HG02981 (cell line): ENCODE data around the gene MORC3.
"Not testable (repeated sequence)": the region's sequence is repeated elsewhere in the genome, so short reads cannot be mapped to it uniquely, and the experiment has no call there.

ENCODE experiments used
- ATAC-seq: cut with Tn5 transposase; IDR thresholded peaks from one replicate; pipeline ENCODE4 v1.9.1; 2021; ENCODE audit warnings: mild to moderate bottlenecking, moderate library complexity; ENCODE audit not compliant: unreplicated experiment

The MORC3 gene, protein sequence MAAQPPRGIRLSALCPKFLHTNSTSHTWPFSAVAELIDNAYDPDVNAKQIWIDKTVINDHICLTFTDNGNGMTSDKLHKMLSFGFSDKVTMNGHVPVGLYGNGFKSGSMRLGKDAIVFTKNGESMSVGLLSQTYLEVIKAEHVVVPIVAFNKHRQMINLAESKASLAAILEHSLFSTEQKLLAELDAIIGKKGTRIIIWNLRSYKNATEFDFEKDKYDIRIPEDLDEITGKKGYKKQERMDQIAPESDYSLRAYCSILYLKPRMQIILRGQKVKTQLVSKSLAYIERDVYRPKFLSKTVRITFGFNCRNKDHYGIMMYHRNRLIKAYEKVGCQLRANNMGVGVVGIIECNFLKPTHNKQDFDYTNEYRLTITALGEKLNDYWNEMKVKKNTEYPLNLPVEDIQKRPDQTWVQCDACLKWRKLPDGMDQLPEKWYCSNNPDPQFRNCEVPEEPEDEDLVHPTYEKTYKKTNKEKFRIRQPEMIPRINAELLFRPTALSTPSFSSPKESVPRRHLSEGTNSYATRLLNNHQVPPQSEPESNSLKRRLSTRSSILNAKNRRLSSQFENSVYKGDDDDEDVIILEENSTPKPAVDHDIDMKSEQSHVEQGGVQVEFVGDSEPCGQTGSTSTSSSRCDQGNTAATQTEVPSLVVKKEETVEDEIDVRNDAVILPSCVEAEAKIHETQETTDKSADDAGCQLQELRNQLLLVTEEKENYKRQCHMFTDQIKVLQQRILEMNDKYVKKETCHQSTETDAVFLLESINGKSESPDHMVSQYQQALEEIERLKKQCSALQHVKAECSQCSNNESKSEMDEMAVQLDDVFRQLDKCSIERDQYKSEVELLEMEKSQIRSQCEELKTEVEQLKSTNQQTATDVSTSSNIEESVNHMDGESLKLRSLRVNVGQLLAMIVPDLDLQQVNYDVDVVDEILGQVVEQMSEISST

DNA sequence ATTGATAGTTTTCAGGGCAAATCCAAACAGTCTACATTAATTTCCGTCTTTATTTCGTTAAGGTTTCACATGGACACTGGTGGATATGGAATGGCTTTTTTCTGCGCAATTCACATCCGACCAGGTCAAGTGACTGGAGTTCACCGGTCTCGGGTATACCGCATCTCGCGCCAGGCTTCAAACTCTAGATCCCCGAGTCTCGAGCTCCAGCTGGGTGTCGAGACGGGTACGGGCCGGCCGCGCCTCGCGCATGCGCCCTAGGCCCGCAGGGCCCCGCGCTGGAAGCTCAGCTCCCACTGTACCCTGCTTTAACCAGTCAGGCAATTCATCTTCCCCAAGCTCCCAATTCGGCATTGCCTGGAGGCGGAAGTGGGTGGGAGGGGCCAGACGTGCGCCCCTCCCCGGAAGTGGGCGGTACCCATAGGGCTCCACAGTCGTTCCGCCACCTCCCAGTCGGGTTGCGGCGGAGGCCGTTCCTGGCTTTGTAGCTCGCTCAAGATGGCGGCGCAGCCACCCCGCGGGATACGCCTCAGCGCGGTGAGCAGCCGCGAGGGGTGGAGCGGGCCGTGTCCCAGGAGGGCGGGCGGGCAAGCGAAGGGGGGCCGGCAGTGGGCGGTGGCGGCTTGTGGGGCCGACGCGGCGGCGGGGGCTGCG is at the start of gene MORC3:
Gene MORC3 (plus strand): TSS at position 431 of the 654 bp plus-strand sequence. CDS start 68 bp downstream, at position 499.
- ATAC-seq, result peak; percentile 84

DNA sequence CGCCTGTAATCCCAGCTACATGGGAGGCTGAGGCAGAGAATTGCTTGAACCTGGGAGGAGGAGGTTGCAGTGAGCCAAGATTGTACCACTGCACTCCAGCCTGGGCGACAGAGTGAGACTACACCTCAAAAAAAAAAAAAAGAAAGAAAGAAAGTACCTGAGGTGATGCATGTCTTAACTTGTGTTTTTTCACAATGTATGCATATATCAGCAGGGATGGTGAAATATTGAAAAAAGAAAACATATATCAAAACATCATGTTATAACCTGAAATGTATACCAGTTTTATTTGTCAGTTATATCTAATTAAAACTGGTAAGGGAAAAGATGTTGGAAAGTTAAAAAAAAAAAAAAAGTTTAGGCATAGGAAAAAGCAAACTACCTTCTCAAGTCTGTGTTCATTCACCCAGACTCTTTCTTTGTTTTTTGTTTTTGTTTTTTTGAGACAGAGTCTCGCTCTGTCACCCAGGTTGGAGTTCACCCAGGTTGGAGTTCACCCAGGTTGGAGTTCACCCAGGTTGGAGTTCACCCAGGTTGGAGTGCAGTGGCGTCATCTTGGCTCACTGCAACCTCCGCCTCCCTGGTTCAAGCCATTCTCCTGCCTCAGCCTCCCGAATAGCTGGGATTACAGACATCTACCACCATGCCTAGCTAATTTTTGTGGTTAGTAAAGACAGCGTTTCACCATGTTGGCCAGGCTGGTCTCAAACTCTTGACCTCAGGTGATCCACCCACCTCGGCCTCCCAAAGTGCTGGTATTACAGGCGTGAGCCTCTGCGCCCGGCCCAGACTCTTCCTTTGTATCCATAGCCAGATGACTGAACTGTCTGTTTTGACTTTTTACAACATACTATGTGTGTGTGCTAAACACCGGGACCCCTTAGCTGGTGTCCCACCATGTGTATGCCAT is 49.0 kb upstream of the MORC3 start:
- ATAC-seq, result not testable (repeated sequence)

GRCh38 chr21:36274128-36274527 is 45.9 kb upstream of the MORC3 start:
- no peak for ATAC-seq

DNA sequence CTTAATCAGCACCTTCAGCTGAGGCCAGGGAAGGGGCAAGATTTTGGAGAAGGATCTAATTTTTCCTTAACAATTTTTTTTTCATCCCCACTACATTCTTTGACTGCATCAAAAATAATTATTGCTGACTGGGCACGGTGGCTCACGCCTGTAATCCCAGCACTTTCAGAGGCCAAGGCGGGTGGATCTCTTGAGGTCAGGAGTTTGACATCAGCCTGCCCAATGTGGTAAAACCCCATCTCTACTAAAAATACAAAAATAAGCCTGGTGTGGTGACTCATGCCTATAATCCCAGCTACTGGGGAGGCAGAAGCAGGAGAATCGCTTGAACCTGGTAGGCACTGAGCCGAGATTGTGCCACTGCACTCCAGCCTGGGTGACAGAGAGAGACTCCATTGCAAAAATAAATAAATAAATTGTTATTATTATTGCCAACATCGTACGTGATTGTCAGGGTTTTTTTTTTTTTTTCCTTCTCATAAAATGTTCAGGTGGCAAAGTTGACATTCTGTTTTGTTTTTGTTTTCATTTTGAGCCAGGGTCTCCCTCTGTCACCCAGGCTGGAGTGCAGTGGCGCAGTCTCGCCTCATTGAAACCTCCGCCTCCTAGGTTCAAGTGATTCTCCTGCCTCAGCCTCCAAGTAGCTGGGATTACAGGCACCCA is 37.3 kb upstream of the MORC3 start:
- ATAC-seq, result no peak

GRCh38 chr21:36283231-36283622 is 36.8 kb upstream of the MORC3 start:
- not testable (repeated sequence) for ATAC-seq

DNA sequence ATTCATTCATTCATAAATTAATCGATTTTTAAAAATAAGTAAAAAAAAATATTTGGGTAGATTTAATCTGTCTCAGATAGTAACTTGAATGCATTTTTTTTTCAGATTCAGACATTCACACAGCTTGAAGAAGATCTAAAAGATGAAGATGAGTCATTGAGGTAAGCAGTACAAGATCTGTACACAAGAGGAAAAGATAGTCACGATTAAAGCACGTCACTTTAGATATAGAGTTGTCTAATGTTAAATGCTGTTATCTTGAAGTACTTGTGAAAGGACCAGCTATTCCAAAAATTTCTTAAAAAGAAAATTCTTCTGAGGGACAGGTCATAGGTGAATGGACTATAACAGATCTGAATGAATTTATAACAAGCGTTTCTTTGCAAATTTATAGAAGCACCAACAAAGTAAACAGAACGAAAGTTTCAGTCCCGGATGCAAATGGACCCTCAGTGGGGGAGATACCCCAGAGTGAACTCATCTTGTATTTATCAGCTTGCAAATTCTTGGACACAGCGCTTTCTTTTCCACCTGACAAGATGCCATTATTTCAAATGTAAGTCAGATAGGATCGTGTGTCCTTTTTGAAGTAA is 31.2 kb upstream of the MORC3 start:
- no peak for ATAC-seq

- no peak for ATAC-seq
Measured at GRCh38 chr21:36291509-36291908, 28.5 kb upstream of the MORC3 start.

DNA sequence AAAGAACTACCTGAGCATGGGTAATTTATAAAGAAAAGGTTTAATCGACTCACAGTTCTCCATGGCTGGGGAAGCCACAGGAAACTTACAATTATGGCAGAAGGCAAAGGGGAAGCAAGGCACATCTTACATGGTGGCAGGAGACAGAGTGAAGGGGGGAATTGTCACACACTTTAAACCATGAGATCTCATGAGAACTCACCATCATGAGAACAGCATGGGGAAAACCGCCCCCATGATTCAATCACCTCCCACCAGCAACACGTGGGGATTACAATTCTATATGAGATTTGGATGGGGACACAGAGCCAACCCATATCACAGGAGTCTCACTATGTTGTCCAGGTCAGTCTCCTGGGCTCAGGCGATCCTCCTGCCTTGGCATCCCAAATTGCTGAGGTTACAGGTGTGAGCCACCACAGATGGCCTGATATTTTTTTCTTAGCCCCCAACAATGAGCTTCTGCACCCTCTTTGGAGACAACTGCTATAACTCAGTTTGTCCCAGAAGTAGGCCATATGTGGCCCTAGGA is 22.5 kb upstream of the MORC3 start:
- no peak for ATAC-seq

DNA sequence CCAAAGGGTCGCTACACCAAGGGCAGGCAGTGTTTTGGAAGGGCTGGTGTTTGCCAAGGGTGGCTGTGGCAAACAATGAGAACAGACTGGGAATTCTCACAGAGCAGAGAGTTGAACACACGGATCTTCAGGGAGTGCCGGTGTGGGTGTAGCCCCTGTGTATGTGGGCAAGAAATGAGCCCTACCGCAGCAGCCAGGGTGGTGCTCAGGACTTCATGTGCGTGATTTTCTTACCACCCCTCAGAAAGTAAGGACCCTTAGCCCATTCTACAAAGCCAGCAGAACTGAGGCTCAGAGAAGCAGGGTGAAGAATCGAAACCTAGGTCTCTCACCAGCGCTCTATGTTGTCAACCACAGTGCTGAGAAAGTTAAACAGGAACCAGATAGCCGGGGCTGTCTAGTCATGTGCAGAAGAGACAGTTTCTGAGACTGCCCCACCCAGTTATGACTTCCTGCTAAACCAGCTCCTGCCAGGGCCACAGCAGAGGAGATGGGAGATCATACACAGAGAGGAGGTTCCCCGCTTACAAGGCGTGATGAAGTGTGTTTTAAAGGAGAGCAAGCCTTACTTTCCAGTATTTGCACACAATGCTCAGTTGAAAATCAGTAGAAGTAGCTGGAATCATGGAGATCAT is 21.9 kb upstream of the MORC3 start:
- peak; percentile 98 for ATAC-seq

DNA sequence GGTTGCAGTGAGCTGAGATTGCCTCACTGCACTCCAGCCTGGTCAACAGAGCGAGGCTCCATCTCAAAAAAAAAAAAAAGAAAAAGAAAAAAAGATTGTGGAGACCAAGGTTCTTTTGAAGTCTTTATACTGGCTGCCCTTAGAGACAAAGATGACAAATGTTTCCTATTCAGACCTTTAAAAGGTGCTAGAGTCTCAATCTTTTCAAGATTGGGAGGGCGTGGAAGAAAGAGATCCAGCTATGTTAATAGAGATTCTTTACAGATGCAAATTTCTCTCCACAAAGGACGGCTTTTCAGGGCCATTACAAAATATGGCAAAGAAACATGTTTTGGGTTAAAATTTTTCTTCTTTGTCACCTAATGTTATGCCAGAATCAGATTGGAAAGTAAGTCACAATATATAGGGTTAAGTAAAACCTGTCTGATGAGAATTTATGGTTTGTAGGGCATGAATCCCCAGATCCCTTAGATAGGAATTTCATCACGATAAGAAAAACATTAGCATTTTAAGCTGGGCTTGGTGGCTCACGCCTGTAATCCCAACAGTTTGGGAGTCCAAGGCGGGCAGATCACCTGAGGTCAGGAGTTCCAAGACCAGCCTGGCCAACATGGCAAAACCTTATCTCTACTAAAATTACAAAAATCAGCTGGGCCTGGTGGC is 13.0 kb upstream of the MORC3 start:
- no peak for ATAC-seq

DNA sequence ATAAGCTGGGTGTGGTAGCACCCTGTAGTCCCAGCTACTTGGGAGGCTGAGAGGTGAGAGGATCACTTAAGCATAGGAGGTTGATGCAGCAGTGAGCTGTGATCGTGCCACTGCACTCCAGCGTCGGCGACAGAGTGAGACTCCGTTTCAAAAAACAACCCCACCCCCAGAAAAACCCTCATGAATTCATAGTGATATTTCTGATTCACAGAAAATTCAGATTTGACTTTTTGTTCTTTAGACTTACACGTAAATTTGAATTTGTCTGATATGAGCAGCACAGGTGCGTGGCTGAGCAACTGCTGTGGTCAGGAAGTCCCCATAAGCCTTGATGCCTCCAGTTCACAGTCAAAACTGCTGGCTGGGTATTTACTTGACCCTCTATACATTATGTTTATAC is 10.0 kb upstream of the MORC3 start:
- ATAC-seq, result peak; percentile 72

- ATAC-seq, result not testable (repeated sequence)
Measured at GRCh38 chr21:36313446-36313845, 6.6 kb upstream of the MORC3 start.

DNA sequence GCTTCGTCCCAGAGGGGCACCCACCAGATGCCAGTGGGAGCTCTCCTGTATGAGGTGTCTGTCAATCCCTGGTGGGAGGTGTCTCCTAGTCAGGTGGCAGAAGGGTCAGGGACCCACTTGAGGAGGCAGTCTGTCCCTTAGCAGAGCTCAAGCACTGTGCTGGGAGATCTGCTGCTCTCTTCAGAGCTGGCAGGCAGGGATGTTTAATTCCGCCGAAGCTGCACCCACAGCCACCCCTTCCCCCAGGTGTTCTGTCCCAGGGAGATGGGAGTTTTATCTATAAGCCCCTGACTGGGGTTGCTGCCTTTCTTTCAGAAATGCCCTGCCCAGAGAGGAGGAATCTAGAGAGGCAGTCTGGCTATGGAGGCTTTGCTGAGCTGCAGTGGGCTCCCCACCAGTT is 4.0 kb upstream of the MORC3 start:
- ATAC-seq, result not testable (repeated sequence)

- ATAC-seq, result no peak
Measured at GRCh38 chr21:36316872-36317484, 3.0 kb upstream of the MORC3 start.

- ATAC-seq, result not testable (repeated sequence)
Measured at GRCh38 chr21:36319406-36319766, 611 bp upstream of the MORC3 start.

- ATAC-seq, result peak; percentile 36
Measured at GRCh38 chr21:36320421-36321324, 676 bp downstream of the MORC3 start.
